NCI-H69 (cell line): ENCODE data around the gene CD27.
"Not testable (repeated sequence)": the region's sequence is repeated elsewhere in the genome, so short reads cannot be mapped to it uniquely, and the experiment has no call there.

Source experiments
- DNase-seq: peaks from one replicate; lab custom pipeline; 2025; lab: John Stamatoyannopoulos, UW

The CD27 gene

GRCh38 chr12:6488240-6488639 lies 43.5 kb downstream of the CD27 start:
- no peak for DNase-seq

- no peak for DNase-seq
These were observed 44.7 kb downstream of the CD27 start for GRCh38 chr12:6489449-6489848.

- DNase-seq: not testable (repeated sequence)
These were observed 45.9 kb downstream of the CD27 start for GRCh38 chr12:6490673-6491072.

GRCh38 chr12:6492838-6493496 lies 48.2 kb downstream of the CD27 start, which contains the start of gene MRPL51:
TSS of gene MRPL51 (minus strand) at chr12:6493262. CDS start at chr12:6493136, 126 bp downstream.
- peak; percentile 98 for DNase-seq

- peak; percentile 99 for DNase-seq
These were observed 48.9 kb downstream of the CD27 start, which contains the start of gene NCAPD2 for GRCh38 chr12:6493497-6494257. TSS of gene NCAPD2 (plus strand) at chr12:6494102. CDS start at chr12:6495099, 997 bp downstream.

- peak; percentile 66 for DNase-seq
These were observed 49.5 kb downstream of the CD27 start for GRCh38 chr12:6494258-6494743.

GRCh38 chr12:6494968-6495367 lies 50.2 kb downstream of the CD27 start:
- no peak for DNase-seq

GRCh38 chr12:6497291-6497690 lies 52.5 kb downstream of the CD27 start:
- not testable (repeated sequence) for DNase-seq

- no peak for DNase-seq
These were observed 55.7 kb downstream of the CD27 start for GRCh38 chr12:6500466-6500865.
